Measurements from ENCODE around the gene PLAAT3.
"Not testable (repeated sequence)": the region's sequence is repeated elsewhere in the genome, so short reads cannot be mapped to it uniquely, and the experiment has no call there.

The PLAAT3 gene

GRCh38 chr11:63537293-63538101, 76.7 kb downstream of the PLAAT3 start:
- DNase-seq = peak; percentile 59

- peak; percentile 44 for DNase-seq
Measured at GRCh38 chr11:63536669-63537292, 77.5 kb downstream of the PLAAT3 start, which contains the start of gene PLAAT4. Gene PLAAT4 (plus strand): TSS chr11:63536808. CDS start chr11:63536869, 61 bp downstream.

- DNase-seq = no peak
Measured at GRCh38 chr11:63535734-63536133, 78.5 kb downstream of the PLAAT3 start.

DNA sequence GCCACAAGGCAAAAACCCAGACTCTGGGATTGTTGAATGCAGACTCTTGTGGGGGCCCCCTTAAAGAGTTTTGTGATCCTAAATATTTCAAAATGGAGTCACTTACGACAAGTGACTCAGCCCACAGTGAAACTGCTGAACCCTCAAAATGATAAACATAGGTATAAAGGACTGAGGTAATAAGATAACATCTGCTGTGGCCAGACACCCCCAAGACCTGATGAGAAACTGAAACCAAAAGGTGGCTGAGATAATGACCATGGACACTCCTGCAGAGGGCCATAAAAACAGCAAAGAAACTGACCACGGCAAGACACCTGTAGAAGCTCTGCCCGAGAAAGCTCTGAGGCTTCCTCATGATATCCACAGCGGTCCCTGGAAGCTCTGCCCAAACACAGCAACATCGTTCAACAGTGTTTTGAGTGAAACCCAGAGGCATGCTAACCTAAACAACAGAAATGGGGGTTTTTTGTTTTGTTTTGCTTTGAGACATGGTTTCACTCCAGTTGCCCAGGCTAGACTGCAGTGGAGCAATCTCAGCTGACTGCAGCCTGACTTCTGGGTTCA, 79.3 kb downstream of the PLAAT3 start:
- DNase-seq = no peak

DNA sequence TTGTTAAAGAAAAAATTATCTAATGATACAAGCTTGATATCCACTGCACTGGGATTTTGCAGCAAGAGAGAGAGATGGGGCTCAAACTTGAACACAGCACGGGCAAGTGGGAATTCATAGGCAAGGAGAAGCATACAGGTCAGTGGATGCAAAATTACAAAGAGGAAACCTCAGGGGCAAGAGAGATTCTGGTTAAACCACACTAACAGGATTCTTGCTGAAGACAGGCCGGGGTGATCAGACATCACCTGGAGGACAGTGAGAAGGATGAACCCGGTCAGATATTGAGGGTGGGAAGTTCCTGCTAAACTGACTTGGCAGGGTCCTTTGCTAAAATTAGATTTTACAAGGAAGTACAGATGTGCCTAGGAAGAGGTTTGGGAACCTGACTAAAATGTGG, 80.2 kb downstream of the PLAAT3 start:
- no peak for DNase-seq

GRCh38 chr11:63532799-63533475, 81.3 kb downstream of the PLAAT3 start:
- no peak for DNase-seq

DNA sequence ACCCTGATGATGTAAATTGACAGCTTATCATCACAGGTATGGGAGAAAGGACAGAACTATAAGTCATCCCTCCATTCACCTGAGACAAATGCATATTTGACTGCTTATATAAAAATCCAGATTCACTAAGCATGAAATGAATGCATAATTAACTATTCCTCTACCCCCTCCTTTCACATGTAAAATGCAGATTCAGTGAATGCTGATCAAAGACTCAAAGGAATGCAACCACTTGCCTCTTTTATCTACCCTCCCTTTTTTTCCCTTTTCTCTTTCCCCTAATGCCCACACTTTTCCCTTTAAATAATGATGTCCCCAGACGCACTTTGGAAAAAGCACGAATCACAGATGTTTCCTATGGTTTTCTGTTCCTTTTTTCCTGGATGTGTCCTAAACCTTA, 82.1 kb downstream of the PLAAT3 start:
- no peak for DNase-seq

DNA sequence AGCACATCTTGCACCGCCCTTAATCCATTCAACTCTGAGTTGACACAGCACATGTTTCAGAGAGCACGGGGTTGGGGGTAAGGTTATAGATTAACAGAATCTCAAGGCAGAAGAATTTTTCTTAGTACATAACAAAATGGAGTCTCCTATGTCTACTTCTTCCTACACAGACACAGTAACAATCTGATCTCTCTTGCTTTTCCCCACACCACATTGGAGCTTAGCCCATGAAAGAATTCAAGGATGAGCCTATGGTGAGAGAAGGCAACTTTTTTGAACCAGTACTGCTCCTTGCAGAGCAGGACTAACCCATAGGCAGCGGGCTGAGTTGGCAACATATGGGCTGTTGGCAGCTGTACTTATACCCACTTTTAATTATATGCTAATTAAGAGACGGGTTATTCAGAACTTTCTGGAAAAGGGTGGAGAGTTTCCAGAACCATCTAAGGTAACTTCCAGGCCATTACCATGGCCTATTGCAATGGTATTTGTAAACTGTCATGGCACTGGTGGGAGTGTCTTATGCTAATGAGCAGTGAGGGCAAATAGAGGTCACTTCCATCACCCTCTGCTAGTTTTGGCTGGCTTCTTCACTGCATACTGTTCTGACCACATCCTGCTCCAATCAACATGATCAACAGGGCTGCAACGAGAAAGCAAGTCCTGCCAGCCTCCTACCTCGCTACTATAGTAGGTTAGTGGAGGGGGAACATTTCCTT, 83.0 kb downstream of the PLAAT3 start:
- DNase-seq = peak; percentile 80

DNA sequence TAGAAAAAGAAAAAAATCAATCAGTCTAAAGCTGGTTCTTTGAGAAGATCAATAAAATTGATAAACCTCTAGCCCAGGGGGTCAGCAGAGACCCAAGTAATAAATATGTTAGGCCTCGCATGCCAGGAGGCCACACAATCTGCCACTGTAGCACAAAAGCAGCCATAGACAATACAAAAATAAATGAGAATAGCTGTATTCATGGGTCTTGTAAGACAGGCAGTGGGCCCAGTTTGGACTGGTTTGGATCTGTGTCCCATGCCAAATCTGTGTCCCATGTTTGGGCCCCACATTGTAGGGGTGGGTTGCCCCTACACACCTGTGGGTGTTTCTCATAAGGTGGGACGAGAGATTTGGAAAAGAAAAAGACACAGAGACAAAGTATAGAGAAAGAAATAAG, 84.2 kb downstream of the PLAAT3 start:
- no peak for DNase-seq

DNA sequence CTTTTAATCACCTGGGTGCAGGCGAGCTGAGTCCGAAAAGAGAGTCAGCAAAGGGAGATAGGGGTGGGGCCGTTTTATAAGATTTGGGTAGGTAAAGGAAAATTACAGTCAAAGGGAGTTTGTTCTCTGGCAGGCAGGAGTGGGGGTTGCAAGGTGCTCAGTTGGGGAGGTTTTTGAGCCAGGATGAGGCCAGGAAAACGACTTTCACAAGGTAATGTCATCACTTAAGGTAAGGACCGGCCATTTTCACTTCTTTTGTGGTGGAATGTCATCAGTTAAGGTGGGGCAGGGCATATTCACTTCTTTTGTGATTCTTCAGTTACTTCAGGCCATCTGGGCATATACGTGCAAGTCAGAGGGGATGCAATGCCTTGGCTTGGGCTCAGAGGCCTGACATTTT, 84.9 kb downstream of the PLAAT3 start:
- DNase-seq = not testable (repeated sequence)

DNA sequence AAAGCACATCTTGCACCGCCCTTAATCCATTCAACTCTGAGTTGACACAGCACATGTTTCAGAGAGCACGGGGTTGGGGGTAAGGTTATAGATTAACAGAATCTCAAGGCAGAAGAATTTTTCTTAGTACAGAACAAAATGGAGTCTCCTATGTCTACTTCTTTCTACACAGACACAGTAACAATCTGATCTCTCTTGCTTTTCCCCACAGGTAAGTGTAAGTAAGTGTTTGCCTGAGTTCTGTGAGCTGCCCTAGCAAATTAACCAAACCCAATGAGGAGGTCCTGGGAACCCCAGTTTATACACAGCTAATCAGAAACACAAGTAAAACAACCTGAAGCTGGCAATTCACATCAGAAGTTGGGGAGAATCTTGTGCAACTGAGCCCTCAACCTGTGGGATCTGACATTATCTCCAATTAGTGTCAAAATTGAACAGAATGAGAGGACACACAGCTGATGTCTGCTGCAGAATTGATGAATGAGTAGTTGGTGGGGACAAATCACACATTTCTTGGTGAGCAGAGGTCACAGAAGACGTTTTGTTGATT, 85.4 kb downstream of the PLAAT3 start:
- not testable (repeated sequence) for DNase-seq

DNA sequence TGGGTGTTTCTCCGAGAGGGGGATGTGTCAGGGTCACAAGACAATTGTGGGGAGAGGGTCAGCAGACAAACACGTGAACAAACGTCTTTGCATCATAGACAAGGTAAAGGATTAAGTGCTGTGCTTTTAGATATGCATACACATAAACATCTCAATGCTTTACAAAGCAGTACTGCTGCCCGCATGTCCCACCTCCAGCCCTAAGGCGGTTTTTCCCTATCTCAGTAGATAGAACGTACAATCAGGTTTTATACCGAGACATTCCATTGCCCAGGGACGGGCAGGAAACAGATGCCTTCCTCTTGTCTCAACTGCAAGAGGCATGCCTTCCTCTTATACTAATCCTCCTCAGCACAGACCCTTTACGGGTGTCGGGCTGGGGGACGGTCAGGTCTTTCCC, 86.1 kb downstream of the PLAAT3 start:
- DNase-seq = not testable (repeated sequence)

DNA sequence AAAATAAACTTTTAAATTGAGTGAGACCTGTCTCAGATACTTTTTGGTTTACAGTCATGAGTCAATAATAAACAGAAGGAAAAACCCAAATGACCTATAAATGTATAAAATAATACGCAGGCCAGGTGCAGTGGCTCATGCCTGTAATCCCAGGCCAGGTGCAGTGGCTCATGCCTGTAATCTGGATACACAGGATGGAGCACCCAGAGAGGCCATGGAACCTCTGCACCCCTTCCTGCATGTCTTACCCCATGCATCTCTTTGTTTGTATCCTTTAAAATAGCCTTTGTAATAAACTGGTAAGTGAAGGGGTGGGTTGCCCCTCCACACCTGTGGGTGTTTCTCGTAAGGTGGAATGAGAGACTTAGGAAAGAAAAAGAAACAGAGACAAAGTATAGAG, 86.6 kb downstream of the PLAAT3 start:
- DNase-seq = no peak
